ENCODE measurements around the gene AWAT1. TPM values are rescaled to one million over a fixed set of nuclear protein-coding genes. Genes with fewer than 3 reads are reported as not detected.

Gene AWAT1
- polyA plus RNA-seq, 1 donor from 2014 or later: not detected

GRCh38 chrX:70247252-70247651 lies 12.8 kb downstream of the AWAT1 start:
- no peaks in the 10 kb centered on the region for H3K9me3 ChIP-seq (ENCODE audit: low read length)
- no peaks in the 10 kb centered on the region for H3F3A ChIP-seq (ENCODE audit: insufficient read depth, low read length, poor library complexity, severe bottlenecking)
- H3K9me2 ChIP-seq (ENCODE audit: insufficient read depth, low read length): no peaks in the 10 kb centered on the region
- H3K4me3 ChIP-seq (ENCODE audit: low read length): no peak overlapping the region
- no peaks in the 10 kb centered on the region for H3K36me3 ChIP-seq (ENCODE audit: insufficient read depth, low read length)
- H3K4me2 ChIP-seq (ENCODE audit: low read length): no peak overlapping the region
- no peaks in the 10 kb centered on the region for H4K20me1 ChIP-seq (ENCODE audit: insufficient read depth)
- no peak overlapping the region for H3K27ac ChIP-seq (ENCODE audit: low read length)
- no peaks in the 10 kb centered on the region for H3K27me3 ChIP-seq (ENCODE audit: insufficient read depth, low read depth, low read length)
- no peak overlapping the region for H2AFZ ChIP-seq (ENCODE audit: low read depth, low read length)
- no peak overlapping the region for H3K9ac ChIP-seq (ENCODE audit: low read length)
- TF ChIP-seq CTCF (IDR thresholded peaks at IDR 0.05; ENCODE audit: poor library complexity, severe bottlenecking) (no peak), POLR2AphosphoS5 (IDR thresholded peaks at IDR 0.05) (no peak), SMC3 (conservative IDR thresholded peaks at IDR 0.05; ENCODE audit: poor library complexity) (no peak), RAD21 (conservative IDR thresholded peaks at IDR 0.05) (no peak), REST (IDR thresholded peaks at IDR 0.05; ENCODE audit: borderline replicate concordance) (no peak), EZH2 (IDR thresholded peaks at IDR 0.05; ENCODE audit: borderline replicate concordance, insufficient read depth, low read length, poor library complexity, severe bottlenecking) (no peak), MXI1 (conservative IDR thresholded peaks at IDR 0.05; ENCODE audit: poor library complexity, severe bottlenecking) (no peak), TAF1 (IDR thresholded peaks at IDR 0.05; ENCODE audit: low read depth) (no peak), EP300 (conservative IDR thresholded peaks at IDR 0.05; ENCODE audit: poor library complexity, severe bottlenecking) (no peak)
- no peaks in the 10 kb centered on the region for H3K79me2 ChIP-seq (replicated peaks; ENCODE audit: insufficient read depth, low read length)

- Histone ChIP-seq H3K4me2 (ENCODE audit: low read length) (no peak overlapping the region), H3K9me2 (ENCODE audit: insufficient read depth, low read length) (no peaks in the 10 kb centered on the region), H3K79me2 (replicated peaks; ENCODE audit: insufficient read depth, low read length) (no peaks in the 10 kb centered on the region), H2AFZ (ENCODE audit: low read depth, low read length) (no peak overlapping the region), H3F3A (ENCODE audit: insufficient read depth, low read length, poor library complexity, severe bottlenecking) (no peaks in the 10 kb centered on the region), H3K27me3 (ENCODE audit: insufficient read depth, low read depth, low read length) (no peaks in the 10 kb centered on the region), H3K36me3 (ENCODE audit: insufficient read depth, low read length) (no peaks in the 10 kb centered on the region), H3K27ac (ENCODE audit: low read length) (no peak overlapping the region), H3K9me3 (ENCODE audit: low read length) (no peaks in the 10 kb centered on the region), H4K20me1 (ENCODE audit: insufficient read depth) (no peaks in the 10 kb centered on the region), H3K9ac (ENCODE audit: low read length) (no peak overlapping the region), H3K4me3 (ENCODE audit: low read length) (no peak overlapping the region)
- TF ChIP-seq TAF1 (IDR thresholded peaks at IDR 0.05; ENCODE audit: low read depth) (no peak), EZH2 (IDR thresholded peaks at IDR 0.05; ENCODE audit: borderline replicate concordance, insufficient read depth, low read length, poor library complexity, severe bottlenecking) (no peak), EP300 (conservative IDR thresholded peaks at IDR 0.05; ENCODE audit: poor library complexity, severe bottlenecking) (no peak), SMC3 (conservative IDR thresholded peaks at IDR 0.05; ENCODE audit: poor library complexity) (no peak), MXI1 (conservative IDR thresholded peaks at IDR 0.05; ENCODE audit: poor library complexity, severe bottlenecking) (no peak), CTCF (IDR thresholded peaks at IDR 0.05; ENCODE audit: poor library complexity, severe bottlenecking) (no peak), REST (IDR thresholded peaks at IDR 0.05; ENCODE audit: borderline replicate concordance) (no peak), POLR2AphosphoS5 (IDR thresholded peaks at IDR 0.05) (no peak), RAD21 (conservative IDR thresholded peaks at IDR 0.05) (no peak)
Measured at GRCh38 chrX:70252491-70252890, 18.0 kb downstream of the AWAT1 start.

Measured in neural cell (in vitro differentiated cells).